Panc1 (cell line): ENCODE results near the gene FCRL4. TPM values are rescaled to one million over a fixed set of nuclear protein-coding genes. Genes with fewer than 3 reads are reported as not detected.

ENCODE experiments used
- ATAC-seq: fragments of 200-7000 bp; cut with Tn5 transposase; 2 replicates; pipeline ENCODE4 v1.9.1; 2020; ENCODE audit warnings: mild to moderate bottlenecking, moderate library complexity
- BruUV-seq: library from RNA; stranded (reverse); fragments of 400-500 nt; replicated peaks from 2 replicates; lab custom pipeline; 2021; lab: Mats Ljungman, UMichigan
- CTCF ChIA-PET: fragments of 300-600 bp; sonication (Branson Sonifier 250); formaldehyde crosslinking; loops from one replicate; lab custom pipeline; 2022; ENCODE audit warnings: antibody characterized with exemption; lab: Charles Lee
- POLR2A ChIA-PET: fragments of 300-600 bp; sonication (Branson Sonifier 250); formaldehyde crosslinking; loops from one replicate; lab custom pipeline; 2022; ENCODE audit warnings: antibody characterized with exemption; lab: Charles Lee
- DNase-seq: peaks from one replicate; pipeline ENCODE4 v3.0.0-alpha.2; 2010; ENCODE audit warnings: low read depth, low spot score
- H3K27ac ChIP-seq: 2 replicates; pipeline ENCODE4 v1.5.1; 2011; ENCODE audit warnings: mild to moderate bottlenecking, low read length, inconsistent platforms
- H3K27me3 ChIP-seq: fragments of 200-500 bp; sonication (Bioruptor generic); 2 replicates; pipeline ENCODE4 v1.6.0; 2014; ENCODE audit warnings: low read length, inconsistent platforms; ENCODE audit not compliant: control insufficient read depth, insufficient read depth
- H3K36me3 ChIP-seq: fragments of 200-500 bp; sonication (Bioruptor generic); 2 replicates; pipeline ENCODE4 v1.5.1; 2014; ENCODE audit warnings: inconsistent platforms, mild to moderate bottlenecking, low read length, moderate library complexity; ENCODE audit not compliant: control insufficient read depth, insufficient read depth
- H3K4me1 ChIP-seq: 2 replicates; pipeline ENCODE4 v1.5.1; 2011; ENCODE audit warnings: inconsistent platforms, mild to moderate bottlenecking, low read length, moderate library complexity; ENCODE audit not compliant: control insufficient read depth, insufficient read depth
- H3K4me3 ChIP-seq, 2 experiments: 2 replicates each; pipeline ENCODE4 v1.5.1; 2011 to 2012; ENCODE audit warnings: low read depth in 2 of 2, low read length in 2 of 2, mild to moderate bottlenecking in 2 of 2, inconsistent platforms in 1 of 2, moderate library complexity in 1 of 2
- H3K9me3 ChIP-seq: fragments of 200-500 bp; sonication (Bioruptor generic); 2 replicates; pipeline ENCODE4 v1.5.1; 2014; ENCODE audit warnings: low read depth, mild to moderate bottlenecking, inconsistent platforms, low read length, moderate library complexity; ENCODE audit not compliant: control insufficient read depth, insufficient read depth
- CTCF ChIP-seq: fragments of 450-650 bp; IDR thresholded peaks from 2 replicates; pipeline ENCODE4 v1.5.1; 2017; ENCODE audit warnings: mild to moderate bottlenecking
- POLR2AphosphoS5 ChIP-seq: IDR thresholded peaks from 2 replicates; pipeline ENCODE4 v1.6.1; 2012; ENCODE audit warnings: mild to moderate bottlenecking, low read depth, low read length, moderate library complexity
- REST ChIP-seq, 2 experiments: IDR thresholded peaks; 2 replicates each; pipeline ENCODE4 v1.6.1; 2011 to 2012; ENCODE audit warnings: low read depth in 2 of 2, control low read depth in 1 of 2, low read length in 1 of 2, mild to moderate bottlenecking in 1 of 2, moderate library complexity in 1 of 2; ENCODE audit not compliant: insufficient read depth in 1 of 2
- SIN3A ChIP-seq: IDR thresholded peaks from 2 replicates; pipeline ENCODE4 v1.6.1; 2012; ENCODE audit warnings: low read depth, mild to moderate bottlenecking, low read length, moderate library complexity, borderline replicate concordance; ENCODE audit not compliant: insufficient read depth
- TCF7L2 ChIP-seq: IDR thresholded peaks from 2 replicates; pipeline ENCODE4 v1.6.1; 2011; ENCODE audit warnings: mild to moderate bottlenecking, low read depth, low read length, inconsistent platforms
- in situ Hi-C: cut with HindIII; loops from 2 replicates; pipeline ENCODE4 v1.10.0; 2016; ENCODE audit warnings: low sequenced_read_pairs, low pct_unique_long_range_greater_than_20kb
- intact Hi-C: fragments of 100-400 bp; cut with micrococcal nuclease; formaldehyde crosslinking; loops from one replicate; pipeline ENCODE4 v1.10.0; 2022; ENCODE audit not compliant: unreplicated experiment
- total RNA-seq: library from RNA; stranded (reverse); gene quantifications from one replicate; pipeline ENCODE4 v1.2.1, GENCODE V29; 2021; ENCODE audit not compliant: unreplicated experiment

The FCRL4 gene
- total RNA-seq, 1 experiment from 2014 or later: not detected

GRCh38 chr1:157618190-157618589, 20.3 kb upstream of the FCRL4 start:
- ATAC-seq: no peak
- intact Hi-C loops (no loop called here), in situ Hi-C loops (no loop called here)
- no peak for DNase-seq
- ChIA-PET CTCF (no interaction called here), POLR2A (interaction anchor here (0.7 kb wide), 1 partner anchor 222 kb away, joined by 3 read pairs; no protein-coding TSS in a partner anchor)
- peaks cover 6% of the 10 kb centered on the region; the same call in 1 of the 2 replicates for H3K27me3 ChIP-seq
- no peak for TF ChIP-seq REST (IDR thresholded peaks at IDR 0.05; ENCODE audit: insufficient read depth in 1 of 2, low read depth in 2 of 2, low read length in 1 of 2)
- no peak for TF ChIP-seq TCF7L2
- no peak for TF ChIP-seq CTCF
- TF ChIP-seq POLR2AphosphoS5: no peak
- H3K36me3 ChIP-seq: no peaks in the 10 kb centered on the region
- no TSS peak for BruUV-seq
- H3K9me3 ChIP-seq: no peaks in the 10 kb centered on the region
- no peak overlapping the region for H3K27ac ChIP-seq
- H3K4me1 ChIP-seq: no peaks in the 10 kb centered on the region
- no peak overlapping the region for H3K4me3 ChIP-seq

GRCh38 chr1:157600236-157600635, 2.4 kb upstream of the FCRL4 start:
- POLR2A ChIA-PET: no interaction called here
- TF ChIP-seq CTCF (no peak), SIN3A (no peak), REST (IDR thresholded peaks at IDR 0.05; ENCODE audit: insufficient read depth in 1 of 2, low read depth in 2 of 2, low read length in 1 of 2) (no peak), TCF7L2 (no peak), POLR2AphosphoS5 (no peak)
- in situ Hi-C loops: no loop called here
- Histone ChIP-seq H3K4me3 (no peak overlapping the region), H3K4me1 (no peaks in the 10 kb centered on the region), H3K36me3 (no peaks in the 10 kb centered on the region), H3K27ac (no peak overlapping the region), H3K27me3 (no peaks in the 10 kb centered on the region; the same call in none of the 2 replicates), H3K9me3 (no peaks in the 10 kb centered on the region)
- no peak for ATAC-seq
- intact Hi-C loops: no loop called here
- CTCF ChIA-PET: no interaction called here
- no TSS peak for BruUV-seq
- no peak for DNase-seq
